Peyer's patch (tissue), 4 donors: ENCODE measurements around the gene UBE2S. TPM values are rescaled to one million over a fixed set of nuclear protein-coding genes. Genes with fewer than 3 reads are reported as not detected.
"Not testable (repeated sequence)": the region's sequence is repeated elsewhere in the genome, so short reads cannot be mapped to it uniquely, and the experiment has no call there.

ENCODE experiments used
- DNase-seq, 3 donors: peaks; one replicate each; pipeline ENCODE4 v3.0.0-alpha.2; 2017 to 2019
- H3K27ac ChIP-seq, 4 donors: fragments of 200-600 bp; sonication (generic); one replicate each; pipeline ENCODE4 v1.5.1; 2016 to 2019
- H3K27me3 ChIP-seq, 2 donors: fragments of 200-600 bp; sonication (generic); one replicate each; pipeline ENCODE4 v1.5.1; 2019
- H3K36me3 ChIP-seq, 3 donors: fragments of 200-600 bp; sonication (generic); one replicate each; pipeline ENCODE4 v1.5.1; 2016 to 2019
- H3K4me1 ChIP-seq, 4 donors: fragments of 200-600 bp; sonication (generic); one replicate each; pipeline ENCODE4 v1.5.1; 2016 to 2019
- H3K4me3 ChIP-seq, 4 donors: fragments of 200-600 bp; sonication (generic); 1 replicate in 3 of 4; 2 replicates in 1 of 4; pipeline ENCODE4 v1.5.1; 2016 to 2019; ENCODE audit warnings: mild to moderate bottlenecking in 1 of 4
- H3K9me3 ChIP-seq, 4 donors: fragments of 200-600 bp; sonication (generic); one replicate each; pipeline ENCODE4 v1.5.1; 2016 to 2019; ENCODE audit warnings: mild to moderate bottlenecking in 1 of 4
- CTCF ChIP-seq, 6 experiments: fragments of 450-650 bp in 4 of 6; fragments of 200-600 bp in 2 of 6; sonication (generic) in 1 of 6; IDR thresholded peaks; one replicate each; pipeline ENCODE4 v1.5.1; 2017 to 2019; ENCODE audit warnings: antibody characterized with exemption in 6 of 6, mild to moderate bottlenecking in 3 of 6, moderate library complexity in 1 of 6
- POLR2A ChIP-seq, 2 donors: fragments of 450-650 bp; IDR thresholded peaks; one replicate each; pipeline ENCODE4 v1.5.1; 2017; ENCODE audit warnings: antibody characterized with exemption in 2 of 2, mild to moderate bottlenecking in 2 of 2, moderate library complexity in 2 of 2
- total RNA-seq, 4 donors: library from RNA; depleted of rRNA; stranded (reverse); fragments of >200 nt; gene quantifications; one replicate each; pipeline ENCODE4 v1.1.0, GENCODE V29; 2016

UBE2S gene
- total RNA-seq, 4 donors from 2014 or later: 5.2 to 9.1 (median 7.6) TPM

- no peaks in the 10 kb centered on the region for H3K4me1 ChIP-seq
- no peak for TF ChIP-seq POLR2A (IDR thresholded peaks at IDR 0.05)
- TF ChIP-seq CTCF (IDR thresholded peaks at IDR 0.05): no peak
- no peak overlapping the region for H3K27ac ChIP-seq
- no peak overlapping the region for H3K4me3 ChIP-seq
- H3K27me3 ChIP-seq: peaks cover 0 to 13% of the 10 kb centered on the region in 2 donors
- no peaks in the 10 kb centered on the region for H3K36me3 ChIP-seq
- DNase-seq: no peak
- H3K9me3 ChIP-seq: no peaks in the 10 kb centered on the region
These were observed 24.8 kb upstream of the UBE2S start for GRCh38 chr19:55432241-55432959.

DNA sequence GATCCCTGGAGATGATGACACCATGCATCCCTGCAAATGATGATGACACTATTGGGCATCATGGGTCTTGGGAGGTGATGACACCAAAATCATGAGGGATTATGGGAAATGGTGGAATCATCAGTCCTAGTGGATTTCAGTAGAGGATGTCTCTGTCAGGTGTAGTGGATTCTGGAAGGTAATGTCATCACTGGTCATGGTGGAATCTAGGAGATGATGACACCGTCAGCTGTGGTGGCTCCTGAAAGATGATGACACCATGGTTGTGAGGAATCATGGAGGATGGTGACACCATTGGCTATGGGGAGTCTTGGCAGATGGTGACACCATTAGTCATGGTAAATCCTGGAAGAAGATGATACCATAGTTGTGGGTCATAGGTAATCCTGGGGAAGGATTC lies 23.6 kb upstream of the UBE2S start:
- no peaks in the 10 kb centered on the region for H3K36me3 ChIP-seq
- peaks cover 0 to 11% of the 10 kb centered on the region in 2 donors for H3K27me3 ChIP-seq
- DNase-seq: no peak

GRCh38 chr19:55426042-55426441 lies 18.5 kb upstream of the UBE2S start:
- TF ChIP-seq POLR2A (IDR thresholded peaks at IDR 0.05) (no peak), CTCF (IDR thresholded peaks at IDR 0.05) (no peak)
- no peak overlapping the region for H3K27ac ChIP-seq
- no peak overlapping the region for H3K4me3 ChIP-seq
- no peaks in the 10 kb centered on the region for H3K9me3 ChIP-seq
- no peaks in the 10 kb centered on the region for H3K36me3 ChIP-seq
- H3K27me3 ChIP-seq: no peaks in the 10 kb centered on the region
- no peak for DNase-seq
- no peaks in the 10 kb centered on the region for H3K4me1 ChIP-seq

More for the DNA sequence above, 23.6 kb upstream of the UBE2S start:
- Histone ChIP-seq H3K4me3 (no peak overlapping the region), H3K4me1 (no peaks in the 10 kb centered on the region), H3K27ac (no peak overlapping the region), H3K9me3 (no peaks in the 10 kb centered on the region)
- TF ChIP-seq CTCF (IDR thresholded peaks at IDR 0.05) (no peak), POLR2A (IDR thresholded peaks at IDR 0.05) (no peak)

DNA sequence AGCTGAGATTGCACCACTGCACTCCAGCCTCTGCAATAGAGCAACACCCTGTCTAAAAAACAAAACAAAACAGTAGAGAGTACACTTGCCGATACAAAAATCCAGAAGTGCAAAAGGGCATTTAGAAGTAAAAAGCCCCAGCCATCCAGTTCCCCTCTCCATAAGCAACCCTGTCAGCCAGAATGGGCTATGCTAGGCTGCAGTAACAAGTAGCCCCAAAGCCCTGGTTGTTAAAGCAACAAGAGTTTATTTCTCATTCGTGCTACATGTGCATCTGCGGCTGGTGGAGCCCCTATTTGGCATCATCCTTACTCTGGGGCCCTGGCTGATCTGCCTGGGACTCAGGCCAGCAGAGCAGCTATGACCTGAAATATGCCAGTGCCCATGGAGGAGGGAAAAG lies 16.9 kb upstream of the UBE2S start:
- no peak overlapping the region for H3K27ac ChIP-seq
- DNase-seq: no peak
- TF ChIP-seq POLR2A (IDR thresholded peaks at IDR 0.05) (no peak), CTCF (IDR thresholded peaks at IDR 0.05) (no peak)
- H3K27me3 ChIP-seq: no peaks in the 10 kb centered on the region
- H3K36me3 ChIP-seq: no peaks in the 10 kb centered on the region
- no peaks in the 10 kb centered on the region for H3K9me3 ChIP-seq
- H3K4me3 ChIP-seq: no peak overlapping the region
- H3K4me1 ChIP-seq: no peaks in the 10 kb centered on the region

DNA sequence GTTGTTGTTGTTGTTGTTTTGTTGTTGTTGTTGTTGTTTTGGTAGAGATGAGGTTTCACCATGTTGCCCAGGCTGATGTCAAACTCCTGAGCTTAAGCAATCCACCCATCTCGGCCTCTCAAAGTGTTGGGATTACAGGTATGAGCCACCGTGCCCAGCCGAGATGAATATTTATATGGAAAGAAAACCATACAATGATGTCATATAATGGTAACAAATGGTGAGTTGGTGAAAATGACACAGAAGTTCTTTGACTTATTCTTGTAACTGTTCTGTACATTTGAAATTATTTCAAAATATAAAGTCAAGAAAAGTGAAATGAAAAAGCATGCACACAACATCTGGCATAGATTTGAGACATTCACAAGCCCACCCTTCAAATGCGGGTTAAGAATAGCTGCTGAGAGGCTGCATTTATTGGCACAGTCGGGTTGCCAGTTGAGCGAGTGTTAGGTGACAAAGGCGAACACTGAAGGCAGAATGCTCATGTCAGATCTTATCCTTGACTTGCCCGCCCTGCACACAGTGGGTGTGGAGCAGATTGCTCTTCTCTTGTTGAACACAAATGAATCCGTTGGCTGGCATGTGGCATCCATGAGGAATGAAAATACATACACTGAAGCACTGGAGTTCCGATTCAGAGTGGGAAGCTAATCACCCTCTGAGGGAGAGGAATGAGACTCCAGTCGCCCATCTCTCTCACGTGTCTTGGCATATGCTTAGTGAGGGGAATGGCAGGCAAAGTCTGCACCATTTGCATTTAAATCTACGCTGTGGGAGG lies 15.8 kb upstream of the UBE2S start:
- Histone ChIP-seq H3K4me3 (no peak overlapping the region), H3K9me3 (no peaks in the 10 kb centered on the region), H3K4me1 (no peaks in the 10 kb centered on the region), H3K36me3 (no peaks in the 10 kb centered on the region), H3K27me3 (no peaks in the 10 kb centered on the region), H3K27ac (no peak overlapping the region)
- TF ChIP-seq POLR2A (IDR thresholded peaks at IDR 0.05) (no peak), CTCF (IDR thresholded peaks at IDR 0.05) (no peak)
- no peak for DNase-seq

- not testable (repeated sequence) for H3K27me3 ChIP-seq, H3K27ac ChIP-seq, H3K36me3 ChIP-seq, H3K9me3 ChIP-seq, H3K4me3 ChIP-seq, H3K4me1 ChIP-seq
- peak in 1 of 3 donors; percentile 56 for DNase-seq
These were observed 13.7 kb upstream of the UBE2S start for GRCh38 chr19:55421281-55421680.
